GM21723 (cell line): ENCODE measurements around the gene TUBA3D.
"Not testable (repeated sequence)": the region's sequence is repeated elsewhere in the genome, so short reads cannot be mapped to it uniquely, and the experiment has no call there.

Experiments used
- ATAC-seq: cut with Tn5 transposase; IDR thresholded peaks from one replicate; pipeline ENCODE4 v1.9.1; 2021; ENCODE audit warnings: mild to moderate bottlenecking, moderate library complexity; ENCODE audit not compliant: unreplicated experiment

The TUBA3D gene

DNA sequence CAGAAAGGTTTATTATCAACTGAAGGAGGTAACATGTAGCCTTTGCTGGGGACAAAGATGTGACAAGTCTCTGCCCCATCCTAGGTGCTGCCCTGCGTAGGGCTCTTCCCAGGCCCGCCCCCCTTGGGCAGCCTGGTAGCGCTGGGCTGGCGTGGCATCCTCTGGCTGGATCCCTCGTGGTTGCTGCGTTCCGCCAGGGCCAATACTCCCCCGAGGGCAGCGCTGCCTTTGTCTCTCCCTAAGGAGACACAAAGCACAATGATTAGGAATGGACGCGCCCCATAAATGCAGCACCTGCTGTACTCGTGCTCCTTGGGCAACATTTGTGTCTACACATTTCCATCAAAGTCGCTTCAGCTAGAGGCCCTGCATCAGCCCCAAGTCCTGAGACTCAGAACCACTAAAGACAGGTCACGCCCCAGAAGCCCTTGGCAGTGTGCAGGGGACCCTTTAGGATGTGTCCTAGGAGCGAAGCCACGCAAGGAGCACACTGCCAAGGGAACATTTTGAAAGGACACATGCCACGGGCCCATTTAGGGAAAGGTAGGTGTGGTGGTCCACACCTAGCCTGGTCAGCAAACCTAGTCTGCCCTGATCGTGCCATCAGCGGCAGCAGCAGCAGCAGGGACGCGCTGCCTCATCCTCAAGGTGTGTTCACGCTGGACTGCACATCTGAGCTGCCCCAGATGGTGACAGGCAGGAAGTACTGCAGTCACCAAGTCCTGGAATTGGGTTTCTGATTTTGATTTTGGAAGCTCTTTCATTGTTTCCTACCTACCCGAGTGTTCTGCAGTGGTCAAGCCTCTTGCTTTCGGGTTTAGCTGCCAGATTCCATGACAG, 8.3 kb downstream of the TUBA3D start:
- ATAC-seq: not testable (repeated sequence)

DNA sequence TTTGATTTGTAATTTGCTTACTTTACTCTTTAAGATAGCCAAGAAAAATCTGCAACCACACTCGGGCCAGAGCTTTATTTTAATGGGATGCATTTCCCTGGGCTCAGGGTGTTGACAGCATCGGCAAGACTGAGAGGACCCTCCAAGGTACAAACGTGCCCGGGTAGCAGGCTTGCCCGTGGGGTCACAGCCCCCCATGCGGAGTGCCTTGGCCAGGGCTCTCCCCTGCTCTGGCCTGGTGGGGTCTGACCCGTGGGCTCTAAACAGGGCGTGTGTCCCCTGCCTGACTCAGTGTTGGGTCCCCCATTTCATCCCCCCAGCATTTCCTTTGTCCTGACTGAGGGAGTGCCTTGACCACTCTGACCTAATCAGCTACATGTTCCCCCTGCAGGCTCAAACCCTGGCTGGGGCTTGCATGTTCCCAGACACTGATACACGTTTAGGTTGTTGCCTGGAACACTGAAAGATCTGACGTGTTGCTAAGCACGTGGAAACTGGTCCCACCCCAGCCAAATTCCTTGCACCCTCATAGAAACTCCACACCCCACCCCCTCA, 9.1 kb downstream of the TUBA3D start:
- ATAC-seq: not testable (repeated sequence)

DNA sequence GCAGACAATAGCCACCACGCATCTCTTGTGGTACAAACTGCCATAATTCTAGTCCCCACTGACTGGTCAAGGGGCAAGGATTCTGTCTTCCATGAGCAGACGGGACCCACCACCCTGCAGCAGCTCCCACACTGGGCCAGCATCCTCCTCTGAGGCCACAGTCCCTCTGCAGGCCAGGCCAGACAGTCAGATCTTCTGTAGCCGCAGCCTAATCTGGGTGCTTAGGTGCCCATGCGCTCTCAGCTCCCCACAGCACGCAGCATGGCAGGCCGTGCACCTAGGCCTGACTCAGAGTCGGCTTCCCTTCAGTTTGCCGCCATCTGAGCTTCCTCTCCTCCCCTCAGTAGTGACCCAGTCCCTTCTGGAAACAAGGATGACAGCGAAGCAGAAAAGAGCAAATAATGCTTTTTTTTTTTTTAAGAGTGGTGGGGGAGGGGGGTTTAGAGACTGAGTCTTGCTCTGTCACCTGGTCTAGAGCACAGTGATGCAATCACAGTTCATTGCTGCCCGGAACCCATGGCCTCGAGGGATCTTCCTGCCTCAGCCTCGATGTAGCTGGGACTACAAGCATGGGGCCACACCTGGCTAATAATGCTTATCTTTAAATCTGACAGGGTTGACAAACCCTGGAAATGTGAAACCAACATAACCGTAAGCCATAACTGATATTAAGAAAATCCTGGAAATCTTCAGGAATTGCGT, 10.4 kb downstream of the TUBA3D start:
- not testable (repeated sequence) for ATAC-seq

DNA sequence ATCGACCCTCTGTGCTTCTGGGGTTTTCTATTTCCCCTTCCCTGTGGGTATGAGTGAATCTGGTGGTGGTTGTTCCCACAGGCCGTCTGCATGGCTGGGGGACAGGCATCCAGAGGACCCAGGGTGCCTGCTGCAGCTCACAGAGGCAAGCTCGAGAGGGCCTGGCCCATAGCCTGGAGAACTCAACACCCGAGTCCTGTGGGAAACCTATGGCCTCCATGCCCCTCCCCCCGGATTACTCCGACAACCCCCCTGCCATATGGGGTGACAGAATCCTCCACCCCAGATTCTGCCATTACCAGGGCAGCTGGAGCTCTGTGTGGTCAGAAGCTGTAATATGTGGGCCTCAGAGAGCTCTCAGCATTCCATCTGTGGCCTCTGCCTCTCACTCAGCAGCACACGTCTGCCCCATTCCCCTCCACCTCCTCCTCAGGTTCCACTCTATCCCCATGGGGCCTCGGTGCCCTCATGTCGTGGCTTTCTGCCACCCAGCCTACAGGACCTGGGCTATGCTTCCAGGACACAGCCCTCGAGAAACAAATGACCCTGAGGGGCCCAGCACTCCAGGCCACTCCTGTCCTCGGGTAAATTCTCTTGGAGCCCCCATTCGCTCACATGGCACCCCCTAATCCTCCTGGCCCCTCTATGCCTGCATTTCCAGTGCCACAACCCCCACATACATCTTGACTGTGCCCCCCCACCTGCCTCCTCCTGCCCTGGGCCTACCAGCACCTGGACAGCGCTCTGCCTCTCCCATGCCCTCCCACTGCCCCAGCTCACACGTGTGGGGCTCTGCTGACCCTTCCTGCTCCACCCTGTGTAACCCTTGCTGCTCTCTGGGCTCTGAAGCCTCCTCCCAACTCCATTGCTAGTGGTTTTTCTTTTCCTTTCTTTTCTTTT, 12.6 kb downstream of the TUBA3D start:
- no peak for ATAC-seq

DNA sequence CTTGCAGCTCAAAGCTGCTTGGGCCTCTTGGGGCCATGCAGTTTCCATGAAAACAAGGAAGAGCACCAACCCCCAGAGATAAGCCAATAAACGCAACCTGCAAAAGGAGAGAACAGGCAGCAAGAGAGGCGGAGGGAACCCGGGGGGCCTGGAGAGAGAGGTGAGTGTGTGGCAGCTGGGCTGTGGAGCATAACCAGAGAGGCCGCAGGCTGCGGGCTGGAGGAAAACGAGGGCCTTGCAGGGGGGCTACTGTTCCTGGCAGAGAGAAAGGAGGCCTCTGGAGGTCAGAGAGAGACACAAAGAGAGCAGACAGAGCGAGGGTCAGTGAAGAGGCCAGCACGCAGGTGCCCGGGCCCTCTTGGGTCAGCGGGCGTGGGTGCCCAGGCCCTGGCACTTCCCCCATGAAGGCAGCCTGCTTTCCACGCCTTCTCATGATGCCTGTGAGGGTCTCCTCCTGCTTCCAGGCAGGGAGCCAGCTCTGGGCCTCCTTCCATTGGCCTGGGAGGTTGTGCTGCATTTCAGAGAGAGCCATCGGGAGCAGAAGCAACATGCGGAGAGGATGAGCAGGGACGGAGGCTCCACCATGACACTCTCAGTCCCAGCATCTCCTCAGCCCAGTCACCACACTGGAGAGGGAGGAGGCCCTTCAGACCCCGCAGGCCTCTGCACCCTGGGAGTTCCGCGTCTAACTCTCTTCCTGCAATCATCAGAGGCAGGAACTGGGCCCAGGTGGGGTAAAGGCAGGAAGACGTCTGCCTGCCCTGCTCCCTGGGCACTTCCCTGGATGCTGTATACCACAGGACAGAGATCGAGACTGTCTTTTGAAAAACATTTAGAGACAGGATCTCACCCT, 14.9 kb downstream of the TUBA3D start:
- peak; percentile 20 for ATAC-seq

DNA sequence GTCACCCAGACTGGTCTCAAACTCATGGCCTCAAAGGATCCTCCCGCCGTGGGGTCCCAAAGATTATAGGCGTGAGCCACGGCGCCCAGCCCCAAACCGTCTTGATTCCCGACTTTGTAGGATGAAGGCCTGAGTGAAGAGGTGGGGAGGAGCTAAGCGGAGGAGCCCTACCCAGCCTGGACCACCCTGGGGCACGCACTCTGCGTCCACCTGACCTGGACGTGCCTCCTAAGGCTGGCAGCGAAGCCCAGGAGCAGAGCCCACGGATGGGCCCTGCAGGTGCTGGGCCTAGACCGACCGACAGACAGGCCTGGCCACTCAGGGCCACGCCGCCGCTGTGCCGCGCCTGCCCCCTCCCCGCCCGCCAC, 15.5 kb downstream of the TUBA3D start:
- ATAC-seq: not testable (repeated sequence)

DNA sequence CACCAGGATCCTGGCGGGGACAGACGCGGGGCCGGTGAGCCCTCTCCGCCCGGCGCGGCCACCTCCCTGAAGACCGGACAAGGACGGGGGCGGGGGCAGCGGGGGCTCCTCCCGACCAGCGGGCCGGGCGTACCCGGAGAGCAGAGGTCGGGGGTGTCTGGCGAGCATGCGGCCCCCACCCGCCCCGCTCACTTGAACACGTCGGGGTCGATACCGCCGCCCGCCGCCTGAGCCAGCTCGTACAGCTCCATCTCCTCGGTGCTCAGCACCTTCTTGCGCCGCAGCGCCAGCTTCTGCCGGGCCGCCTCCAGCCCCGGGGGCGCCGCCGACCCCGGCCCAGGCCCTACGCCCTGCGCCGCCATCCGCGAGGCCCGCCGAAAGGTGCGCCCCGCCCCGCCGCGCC, 16.1 kb downstream of the TUBA3D start, which contains the start of gene MZT2A:
MZT2A (minus strand) TSS at position 383 of the 403 bp plus-strand sequence; CDS start at position 362, 21 bp downstream.
- ATAC-seq: peak; percentile 10

DNA sequence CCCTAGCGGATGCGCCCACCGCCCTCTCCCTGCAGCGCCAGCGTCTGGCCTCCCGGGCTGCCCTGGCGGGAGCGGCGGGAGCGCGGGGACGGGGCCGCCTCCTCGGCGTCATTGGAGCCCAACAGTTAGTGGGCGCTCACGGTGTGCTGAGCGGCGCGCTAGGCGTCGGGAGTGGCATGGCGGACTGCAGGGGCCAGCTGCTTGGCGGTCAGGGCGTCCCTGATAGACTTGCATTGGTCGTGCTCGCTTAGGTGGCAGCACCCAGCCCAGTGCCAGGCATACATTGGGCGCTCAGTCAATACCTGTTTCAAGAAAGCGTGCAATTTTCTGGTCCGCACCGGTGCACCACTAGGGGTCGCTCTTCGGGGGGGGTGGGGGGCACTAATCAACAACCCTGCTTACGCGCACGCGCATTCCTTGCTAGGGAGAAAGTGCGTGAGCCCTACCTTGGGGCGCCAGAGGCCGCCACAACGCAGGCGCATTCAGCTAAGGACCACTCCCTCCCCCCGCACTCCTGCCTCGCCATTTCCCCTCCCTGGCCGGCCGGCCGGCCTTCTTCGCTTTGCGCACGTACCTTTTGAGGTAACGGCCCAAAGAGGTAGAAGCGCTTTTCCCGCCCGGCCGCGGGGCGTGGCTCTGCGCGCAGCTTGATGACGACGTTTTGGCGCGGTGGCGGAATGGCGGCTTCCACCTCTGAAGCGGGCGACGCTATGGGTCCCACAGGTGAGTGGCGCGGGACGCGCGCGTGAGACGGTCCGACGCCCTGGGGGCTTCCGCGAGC, 16.7 kb downstream of the TUBA3D start:
- ATAC-seq: peak; percentile 69

DNA sequence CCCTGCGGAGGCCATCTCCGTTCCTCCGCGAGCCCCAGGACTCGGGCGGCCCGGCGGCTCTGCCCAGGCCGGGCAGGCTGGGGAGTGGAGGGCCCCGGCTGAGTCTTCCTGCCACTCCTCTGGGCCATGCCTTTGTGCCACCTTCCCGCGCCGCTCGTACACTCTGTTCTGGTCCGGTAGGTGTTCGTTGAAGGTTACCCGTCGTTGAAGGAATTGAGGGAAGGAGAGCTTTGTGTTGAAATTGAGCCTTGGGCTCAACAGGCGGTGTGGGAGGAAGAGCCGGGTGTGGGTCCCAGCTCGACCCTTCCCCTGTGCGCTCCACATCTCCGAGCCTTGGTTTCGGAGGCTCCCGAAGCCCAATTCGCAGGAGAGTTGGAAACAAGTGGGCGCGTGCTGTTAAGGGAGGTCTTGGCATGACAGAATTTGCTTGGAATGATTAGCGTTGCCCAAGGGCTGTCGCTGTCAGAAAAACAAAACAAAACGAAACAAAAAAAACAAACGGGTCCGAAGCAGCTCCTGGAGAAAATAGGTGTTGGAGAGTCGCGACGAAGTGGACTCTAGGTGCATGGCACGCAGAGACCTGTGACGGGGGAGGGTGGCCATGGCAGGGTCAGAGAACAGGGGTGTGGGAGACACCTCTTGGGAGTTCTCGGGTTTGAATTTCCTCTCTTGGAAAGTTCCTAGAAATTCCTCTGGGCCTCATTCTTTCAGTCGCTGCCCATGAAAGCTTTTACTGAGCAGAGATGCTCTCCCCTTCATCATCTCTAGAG, 17.5 kb downstream of the TUBA3D start:
- peak; percentile 26 for ATAC-seq

DNA sequence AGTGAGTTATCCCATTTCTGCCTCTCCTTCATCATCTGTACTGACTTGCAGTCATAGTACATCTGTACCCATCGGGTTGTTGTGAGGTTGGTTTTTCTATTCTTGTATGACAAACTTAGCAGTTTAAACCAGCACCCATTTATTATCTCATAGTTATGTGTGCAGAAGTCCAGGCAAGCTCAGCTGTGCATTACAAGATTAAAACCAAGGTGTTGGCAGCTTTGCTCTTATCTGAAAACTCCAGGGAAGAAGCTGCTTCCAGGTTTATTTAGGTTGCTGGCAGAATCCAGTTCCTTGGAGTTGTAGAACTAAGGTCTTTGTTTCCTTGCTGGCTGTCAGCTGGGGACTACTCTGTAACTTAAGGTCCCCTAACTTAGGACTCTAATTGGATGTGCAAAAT, 19.6 kb downstream of the TUBA3D start:
- ATAC-seq: not testable (repeated sequence)

DNA sequence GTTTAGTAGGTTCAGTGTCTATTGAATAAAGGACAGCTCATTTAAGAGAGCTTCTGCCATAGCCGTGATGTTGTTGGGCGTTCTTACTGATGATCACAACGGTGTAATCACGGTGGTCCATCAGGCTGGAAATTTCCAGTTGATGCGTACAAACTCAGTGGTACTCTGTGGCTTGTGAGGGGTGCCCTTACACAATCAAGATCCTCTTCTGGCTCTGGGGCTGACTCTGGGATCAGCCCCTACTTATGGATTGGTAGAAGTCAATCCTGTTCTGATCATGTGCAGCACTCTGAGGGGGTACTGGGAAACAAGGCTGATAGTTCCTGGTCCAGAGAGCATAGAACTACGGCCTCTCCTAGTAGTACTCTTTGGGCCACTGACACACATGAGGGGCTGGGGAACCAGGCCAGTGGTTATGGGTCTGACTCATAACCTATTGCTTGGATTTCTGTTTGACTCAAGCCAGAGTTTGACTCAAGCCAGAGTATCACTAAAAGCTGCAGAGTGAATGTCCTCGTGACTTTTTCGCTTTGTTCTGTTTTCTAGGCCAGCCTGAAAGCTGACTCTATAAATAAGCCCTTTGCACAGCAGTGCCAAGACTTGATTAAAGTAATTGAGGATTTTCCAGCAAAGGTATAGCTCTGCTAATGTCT, 22.5 kb downstream of the TUBA3D start:
- peak; percentile 91 for ATAC-seq

DNA sequence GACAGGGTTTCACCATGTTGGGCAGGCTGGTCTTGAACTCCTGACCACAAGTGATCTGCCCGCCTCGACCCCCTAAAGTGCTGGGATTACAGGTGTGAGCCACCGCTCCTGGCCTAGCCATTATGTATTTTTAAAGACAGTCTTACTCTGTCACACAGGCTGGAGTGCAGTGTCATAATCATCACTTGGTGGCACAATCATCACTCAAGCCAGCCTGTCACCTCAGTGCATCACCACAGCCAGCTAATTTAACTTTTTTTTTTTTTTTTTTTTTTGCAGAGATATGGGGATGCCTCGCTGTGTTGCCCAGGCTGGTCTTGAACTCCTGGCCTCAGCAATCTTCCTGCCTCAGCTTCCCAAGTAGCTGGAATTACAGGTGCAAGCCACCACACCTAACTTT, 27.7 kb downstream of the TUBA3D start:
- not testable (repeated sequence) for ATAC-seq

DNA sequence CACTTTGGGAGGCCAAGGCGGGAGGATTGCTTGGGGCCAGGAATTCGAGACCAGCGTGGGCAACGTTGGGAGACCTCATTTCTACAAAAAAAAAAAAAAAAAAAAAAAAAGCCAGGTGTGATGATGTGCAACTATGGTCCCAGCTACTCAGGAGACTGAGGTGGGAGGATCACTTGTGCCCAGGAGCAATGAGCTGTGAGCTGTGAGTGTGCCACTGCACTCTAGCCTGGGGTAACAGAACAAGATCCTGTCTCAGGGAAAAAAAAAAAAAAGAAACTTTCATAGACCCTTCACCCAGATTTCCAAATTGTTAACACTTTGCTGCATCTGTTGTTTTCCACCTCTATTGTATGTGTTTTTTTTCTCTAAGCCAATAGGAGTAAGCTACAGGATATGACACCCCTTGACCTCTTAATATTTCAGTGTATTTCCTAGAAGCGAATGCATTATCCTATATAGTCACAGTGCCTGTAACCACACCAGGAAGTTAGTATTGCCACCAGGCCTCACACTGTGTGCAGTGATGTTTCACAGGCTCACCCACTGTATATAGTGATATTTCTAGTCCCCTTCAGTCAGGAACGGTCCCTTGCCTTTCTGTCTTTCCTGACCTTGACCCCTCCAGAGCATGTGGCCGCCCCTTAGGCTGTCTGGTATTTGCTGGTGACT, 28.3 kb downstream of the TUBA3D start:
- ATAC-seq: not testable (repeated sequence)

DNA sequence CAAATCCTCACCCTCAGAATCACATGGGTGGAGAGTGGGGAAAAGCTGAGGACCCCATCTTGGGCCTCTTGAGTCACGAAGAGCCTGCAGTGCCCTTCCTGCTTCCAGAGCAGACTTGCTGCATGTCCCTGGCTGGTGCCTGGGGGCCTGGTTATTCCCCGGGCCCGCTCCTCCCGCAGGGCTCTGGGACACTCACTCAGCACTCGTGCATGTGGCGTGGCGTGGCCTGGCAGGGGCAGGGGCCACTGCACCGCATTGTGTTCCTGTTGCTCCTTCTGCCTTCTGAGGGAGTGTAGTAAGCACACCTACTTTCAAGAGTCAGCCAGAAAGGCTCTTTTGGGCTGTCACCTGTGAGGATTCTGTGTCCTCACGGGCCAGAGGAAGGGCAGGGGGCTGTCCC, 33.7 kb downstream of the TUBA3D start:
- ATAC-seq: no peak

DNA sequence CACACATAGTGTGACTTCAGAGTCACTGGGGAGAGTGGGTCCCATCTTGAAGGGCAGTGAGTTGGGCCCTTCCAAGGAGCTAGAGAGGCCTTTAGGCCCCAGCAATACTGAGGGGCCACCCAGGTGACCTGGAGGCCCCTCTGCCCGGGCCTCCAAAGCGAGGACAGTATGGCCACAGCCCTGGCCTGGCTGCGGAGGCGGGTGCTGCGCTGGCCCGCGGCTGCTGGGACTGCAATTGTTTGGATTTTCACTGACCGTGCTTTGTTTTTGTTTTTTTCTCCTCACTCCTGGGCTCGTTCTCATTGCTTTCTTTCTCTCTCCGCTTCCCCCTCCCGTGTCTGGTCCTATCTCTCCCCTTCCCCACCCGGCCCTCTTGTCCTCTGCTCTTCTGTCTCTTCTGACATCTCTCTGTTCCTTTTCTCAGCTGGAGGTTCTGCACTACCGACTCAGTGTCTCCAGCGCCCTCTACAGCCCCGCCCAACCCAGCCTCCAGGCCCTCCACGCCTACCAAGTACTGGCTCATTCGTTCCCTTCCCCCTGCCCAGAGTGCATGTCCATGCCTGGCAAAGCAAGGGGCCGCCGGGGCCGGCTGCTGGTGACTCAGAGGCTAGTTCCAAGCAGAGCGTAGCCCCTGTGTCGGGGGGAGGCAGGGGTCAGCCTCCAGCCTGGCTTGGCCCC, 35.5 kb downstream of the TUBA3D start:
- not testable (repeated sequence) for ATAC-seq

DNA sequence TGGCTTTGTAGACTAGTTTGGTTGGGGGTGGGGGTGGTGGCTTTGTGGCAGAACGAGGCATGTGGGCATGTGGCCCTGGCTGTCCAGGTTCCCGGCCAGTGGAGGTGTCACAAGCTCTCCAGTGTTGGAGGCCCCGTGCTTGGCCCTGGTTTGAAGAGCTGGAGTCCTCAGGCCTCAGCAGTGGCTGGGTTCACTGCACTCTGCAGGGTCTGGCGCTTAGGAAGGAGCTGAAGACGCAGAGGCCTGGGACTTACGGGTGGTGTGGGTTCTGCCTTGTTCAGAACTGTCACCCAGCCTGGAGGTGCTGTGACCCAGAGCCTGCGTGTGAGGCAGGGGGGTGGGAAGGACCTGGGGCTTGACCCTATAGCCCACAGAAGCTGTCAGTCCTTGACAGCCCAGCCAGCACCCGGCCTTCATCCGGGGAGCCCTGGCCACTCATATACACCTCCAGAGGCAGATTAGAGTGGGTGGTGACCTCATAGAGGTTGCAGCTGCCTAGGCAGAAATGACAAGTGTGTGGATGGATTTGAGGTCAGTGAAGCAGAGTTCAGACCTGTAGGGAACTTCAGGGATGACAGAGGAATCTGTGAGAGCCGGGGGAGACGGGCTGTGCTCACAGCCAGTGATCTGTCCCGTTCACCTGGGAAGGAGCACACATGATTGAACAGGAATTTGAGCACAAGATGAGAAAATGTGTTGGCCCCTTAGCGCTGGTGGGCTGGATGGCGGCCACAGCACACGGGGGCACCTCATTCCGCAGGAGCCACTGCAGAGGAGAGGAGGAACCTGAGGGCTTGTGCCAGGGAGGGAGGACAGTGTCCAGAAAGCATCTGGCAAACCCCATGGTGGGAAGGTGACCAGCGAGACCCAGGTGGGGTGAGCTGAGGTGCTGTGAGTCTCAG, 36.3 kb downstream of the TUBA3D start:
- not testable (repeated sequence) for ATAC-seq
